ENCODE data around the gene SCGB3A2.

DNA sequence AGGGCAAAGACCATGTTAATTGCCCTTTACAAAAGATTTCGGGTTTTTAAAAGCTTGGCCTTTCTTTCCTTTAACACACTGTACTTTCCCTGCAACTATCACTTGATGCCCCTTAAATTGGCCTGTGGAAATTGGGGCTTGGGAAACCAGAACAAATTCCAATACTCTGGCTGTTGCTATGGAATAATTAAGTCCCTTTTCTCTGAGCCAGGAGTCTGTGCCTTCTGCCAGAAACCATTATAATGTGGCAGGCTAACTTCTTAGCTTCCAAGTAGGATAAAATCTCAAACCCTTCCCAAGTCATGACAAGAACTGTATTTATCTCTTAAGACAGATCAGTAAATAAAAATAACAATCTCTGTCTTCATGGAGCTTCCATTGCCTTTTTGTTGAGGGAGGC is 46.0 kb upstream of the SCGB3A2 start:
- TF ChIP-seq, protein P1, sequence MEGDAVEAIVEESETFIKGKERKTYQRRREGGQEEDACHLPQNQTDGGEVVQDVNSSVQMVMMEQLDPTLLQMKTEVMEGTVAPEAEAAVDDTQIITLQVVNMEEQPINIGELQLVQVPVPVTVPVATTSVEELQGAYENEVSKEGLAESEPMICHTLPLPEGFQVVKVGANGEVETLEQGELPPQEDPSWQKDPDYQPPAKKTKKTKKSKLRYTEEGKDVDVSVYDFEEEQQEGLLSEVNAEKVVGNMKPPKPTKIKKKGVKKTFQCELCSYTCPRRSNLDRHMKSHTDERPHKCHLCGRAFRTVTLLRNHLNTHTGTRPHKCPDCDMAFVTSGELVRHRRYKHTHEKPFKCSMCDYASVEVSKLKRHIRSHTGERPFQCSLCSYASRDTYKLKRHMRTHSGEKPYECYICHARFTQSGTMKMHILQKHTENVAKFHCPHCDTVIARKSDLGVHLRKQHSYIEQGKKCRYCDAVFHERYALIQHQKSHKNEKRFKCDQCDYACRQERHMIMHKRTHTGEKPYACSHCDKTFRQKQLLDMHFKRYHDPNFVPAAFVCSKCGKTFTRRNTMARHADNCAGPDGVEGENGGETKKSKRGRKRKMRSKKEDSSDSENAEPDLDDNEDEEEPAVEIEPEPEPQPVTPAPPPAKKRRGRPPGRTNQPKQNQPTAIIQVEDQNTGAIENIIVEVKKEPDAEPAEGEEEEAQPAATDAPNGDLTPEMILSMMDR (IDR thresholded peaks at IDR 0.05; ENCODE audit: low read length): no peak
- TF ChIP-seq EZH2 (IDR thresholded peaks at IDR 0.05; ENCODE audit: borderline replicate concordance, low read length): no peak
